GM21423 (cell line): ENCODE measurements around the gene INAFM2.

Source experiments
- ATAC-seq: cut with Tn5 transposase; IDR thresholded peaks from one replicate; pipeline ENCODE4 v1.9.1; 2021; ENCODE audit warnings: mild to moderate bottlenecking, moderate library complexity; ENCODE audit not compliant: unreplicated experiment

INAFM2 gene

DNA sequence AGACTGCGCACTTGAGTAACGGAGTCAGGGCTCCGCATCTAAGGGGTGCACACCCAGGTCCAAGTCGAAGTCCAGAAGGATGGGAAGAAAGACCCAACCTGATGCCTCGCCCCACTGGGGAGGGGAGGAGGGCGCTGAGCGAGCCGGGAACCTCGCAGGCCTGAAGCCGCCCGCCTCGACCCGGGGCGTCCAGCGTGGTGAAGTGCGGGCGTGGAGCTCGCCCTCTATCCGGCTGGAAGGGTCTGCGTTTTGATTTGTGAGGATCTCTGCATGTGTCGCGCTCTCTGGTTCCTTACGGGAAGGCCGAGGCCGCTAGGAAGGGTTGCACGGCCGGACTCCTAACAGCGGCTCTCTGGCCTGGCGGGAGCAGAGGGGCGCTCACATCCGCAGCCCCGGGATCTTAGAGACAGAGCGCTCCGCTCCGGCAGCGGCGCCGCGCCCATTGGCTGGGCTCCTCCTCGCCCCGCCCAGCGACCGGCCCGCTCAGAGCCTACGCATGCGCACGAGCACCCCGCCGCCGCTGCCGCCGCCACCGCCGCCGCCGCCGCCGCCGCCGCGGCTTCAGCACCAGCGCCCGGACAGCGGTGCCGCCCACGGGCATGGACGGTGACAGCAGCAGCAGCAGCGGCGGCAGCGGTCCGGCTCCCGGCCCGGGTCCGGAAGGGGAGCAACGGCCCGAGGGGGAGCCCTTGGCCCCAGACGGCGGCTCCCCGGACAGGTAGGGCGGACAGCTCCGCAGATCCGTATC lies 34.4 kb downstream of the INAFM2 start, which contains the start of gene DISP2:
Gene DISP2, plus strand, starts transcription at position 497 of the 748 bp plus-strand sequence. Its CDS starts 103 bp downstream, at position 600.
- peak; percentile 84 for ATAC-seq

DNA sequence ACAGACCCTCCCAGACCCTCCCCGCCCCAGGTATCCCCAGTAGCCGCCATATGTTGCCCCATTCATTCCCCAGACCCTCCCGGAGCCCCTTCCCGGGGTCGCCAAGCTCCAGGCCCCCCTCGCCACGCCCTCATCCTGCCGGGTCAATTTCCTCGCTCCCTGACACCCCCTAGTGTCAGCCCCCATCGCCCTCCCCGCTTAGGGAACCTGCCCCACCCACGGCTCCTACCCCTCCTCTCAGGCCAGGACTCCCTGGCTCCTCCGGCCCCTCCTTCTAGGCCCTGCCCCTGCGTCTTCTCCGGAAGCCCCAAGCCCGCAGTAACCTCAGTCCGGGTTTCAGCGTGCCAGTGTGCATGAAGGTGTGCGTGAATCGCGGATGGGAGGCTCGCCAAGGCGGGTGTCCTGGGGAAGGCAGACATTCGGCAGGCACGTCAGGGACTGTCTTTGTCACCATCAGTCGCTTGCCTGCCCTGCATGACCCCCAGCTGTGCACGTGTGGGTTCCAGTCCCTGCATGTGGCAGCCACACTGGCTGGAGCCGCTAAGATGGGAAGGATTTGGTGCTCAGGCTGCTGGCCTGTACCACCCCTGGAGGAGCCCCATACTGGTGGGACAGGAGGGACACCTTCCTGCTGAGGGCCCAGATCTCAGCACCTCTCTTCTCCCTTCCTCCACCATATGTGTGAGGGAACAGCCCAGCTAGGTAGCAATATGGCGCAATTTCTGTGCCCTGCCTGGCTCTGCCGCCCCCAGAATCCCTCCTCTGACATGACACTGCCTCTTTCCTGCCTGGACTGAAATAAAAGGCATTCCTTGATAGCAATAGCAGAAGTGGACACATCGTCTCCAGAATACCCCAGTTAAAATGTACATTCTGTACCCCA lies 35.2 kb downstream of the INAFM2 start:
- no peak for ATAC-seq

DNA sequence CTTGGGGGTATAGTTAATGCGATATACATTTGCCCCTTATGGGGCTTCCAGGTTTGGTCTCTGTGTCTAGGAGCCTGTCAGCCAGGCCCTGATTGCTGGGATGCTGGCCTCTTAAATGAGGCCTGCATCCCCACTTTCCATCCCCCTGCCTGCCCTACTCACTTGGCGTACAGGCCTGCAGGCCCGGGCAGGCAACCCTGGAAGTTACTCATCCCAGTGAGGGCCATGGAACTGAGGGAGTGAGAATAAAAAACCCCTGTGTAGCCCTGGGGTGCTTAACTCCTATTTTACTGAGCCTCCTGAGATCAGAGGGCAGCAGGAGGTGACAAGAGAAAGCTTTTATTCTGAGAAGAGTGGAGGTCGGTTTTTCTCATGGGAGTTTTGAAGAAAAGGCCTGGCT lies 36.5 kb downstream of the INAFM2 start:
- no peak for ATAC-seq

DNA sequence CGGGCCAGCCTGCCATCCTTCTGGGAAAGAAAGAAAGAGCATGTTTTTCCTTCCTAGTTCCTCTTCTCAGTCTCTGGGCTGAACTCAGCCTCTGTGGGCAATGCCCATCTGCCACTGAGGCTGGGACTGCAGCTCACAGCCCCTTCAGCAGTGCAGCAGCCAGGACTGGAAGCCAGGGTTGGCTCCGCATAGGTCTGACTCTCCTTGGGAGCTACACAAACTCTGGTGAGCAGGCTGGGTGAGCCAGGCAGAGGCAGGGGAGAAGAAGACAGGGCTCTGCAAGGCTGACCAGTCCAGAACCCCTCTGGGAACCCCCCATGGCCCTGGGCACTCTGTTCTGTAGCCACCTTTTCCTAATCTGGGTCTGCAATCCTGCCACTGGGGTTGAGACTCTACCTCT lies 38.1 kb downstream of the INAFM2 start:
- ATAC-seq = no peak

DNA sequence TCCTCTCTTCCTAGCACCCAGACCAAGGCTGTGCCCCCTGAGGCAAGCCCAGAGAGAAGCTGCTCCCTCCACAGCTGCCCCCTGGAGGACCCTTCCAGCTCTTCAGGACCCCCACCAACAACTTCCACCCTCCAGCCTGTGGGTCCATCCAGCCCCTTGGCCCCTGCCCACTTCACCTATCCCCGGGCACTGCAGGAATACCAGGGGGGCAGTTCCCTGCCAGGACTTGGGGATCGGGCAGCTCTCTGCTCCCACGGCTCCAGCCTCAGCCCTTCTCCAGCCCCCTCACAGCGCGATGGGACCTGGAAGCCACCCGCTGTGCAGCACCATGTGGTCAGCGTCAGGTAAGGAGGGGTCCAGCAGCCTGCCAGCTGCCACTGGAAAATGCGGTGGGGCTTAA lies 40.1 kb downstream of the INAFM2 start:
- ATAC-seq = no peak

DNA sequence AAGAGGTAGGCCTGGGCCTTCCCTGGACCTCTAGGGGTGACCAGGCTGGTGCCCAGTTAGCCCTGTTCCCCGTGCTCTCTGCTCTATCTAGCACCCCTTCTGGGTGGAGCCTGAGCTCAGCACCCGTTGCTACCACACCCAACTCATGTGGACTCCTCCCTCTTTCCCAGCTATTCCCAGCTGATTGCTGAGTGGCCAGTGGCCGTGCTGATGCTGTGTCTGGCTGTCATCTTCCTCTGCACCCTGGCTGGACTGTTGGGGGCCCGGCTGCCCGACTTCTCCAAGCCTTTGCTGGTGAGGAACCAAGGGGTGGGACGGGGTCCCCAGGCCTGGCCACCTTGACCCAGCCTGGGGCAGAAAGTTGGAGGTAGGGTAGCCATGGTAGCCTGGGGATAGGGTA lies 40.8 kb downstream of the INAFM2 start:
- no peak for ATAC-seq

DNA sequence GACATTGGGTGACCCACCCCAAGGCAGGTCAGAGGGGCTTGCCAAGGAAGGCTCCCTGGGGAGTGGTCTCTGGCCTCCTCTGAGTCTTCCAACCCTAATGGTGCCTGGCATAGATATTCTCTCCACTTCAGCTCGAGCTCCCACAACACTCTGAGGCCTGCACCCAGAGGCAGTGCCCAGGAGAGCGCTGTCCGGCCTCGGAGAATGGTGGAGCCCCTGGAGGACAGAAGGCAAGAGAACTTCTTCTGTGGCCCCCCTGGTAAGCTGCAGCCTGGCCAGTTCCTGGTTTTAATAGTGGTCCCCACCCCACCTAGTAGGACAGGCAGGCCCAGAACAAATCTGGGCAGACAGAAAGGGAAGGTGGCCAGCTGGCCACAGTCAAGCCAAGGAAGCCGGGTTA lies 41.5 kb downstream of the INAFM2 start:
- ATAC-seq = no peak

DNA sequence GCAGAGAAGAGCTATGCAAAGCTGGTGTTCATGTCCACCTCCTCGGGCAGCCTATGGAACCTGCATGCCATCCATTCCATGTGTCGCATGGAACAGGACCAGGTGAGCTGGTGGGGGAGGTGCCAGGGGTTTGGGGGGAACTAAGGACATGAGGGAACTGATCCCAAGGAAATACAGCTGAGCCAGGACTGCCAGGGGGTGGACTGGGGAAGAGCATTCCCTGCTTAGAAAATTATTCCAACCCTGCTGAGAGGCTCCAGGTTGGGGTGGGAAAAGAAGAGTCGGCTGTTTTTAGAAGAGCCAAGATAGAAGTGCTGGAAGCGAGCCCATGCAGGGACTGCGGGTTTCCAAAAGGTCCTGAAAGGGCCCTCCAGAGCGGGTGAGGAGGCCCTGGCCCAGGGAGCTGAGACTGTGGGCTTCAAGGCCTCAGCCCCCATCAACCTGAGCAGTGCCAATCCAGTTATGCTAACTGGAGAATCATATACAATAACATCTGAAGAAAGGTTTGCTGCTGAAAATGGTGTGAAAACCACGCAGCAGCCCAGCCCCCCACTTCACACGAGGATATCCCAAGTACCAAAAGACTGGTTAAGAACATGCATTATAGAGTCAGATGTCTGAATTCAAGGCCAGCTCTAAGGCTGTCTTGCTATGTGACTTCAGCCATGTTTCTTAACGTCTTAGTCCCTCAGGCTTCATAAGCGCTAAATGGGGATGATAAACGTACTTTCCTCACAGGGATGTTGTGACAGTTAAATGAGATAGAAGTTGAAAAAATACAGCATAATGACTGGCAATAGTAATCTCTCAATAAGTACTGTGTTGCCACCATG lies 42.3 kb downstream of the INAFM2 start:
- ATAC-seq = no peak

DNA sequence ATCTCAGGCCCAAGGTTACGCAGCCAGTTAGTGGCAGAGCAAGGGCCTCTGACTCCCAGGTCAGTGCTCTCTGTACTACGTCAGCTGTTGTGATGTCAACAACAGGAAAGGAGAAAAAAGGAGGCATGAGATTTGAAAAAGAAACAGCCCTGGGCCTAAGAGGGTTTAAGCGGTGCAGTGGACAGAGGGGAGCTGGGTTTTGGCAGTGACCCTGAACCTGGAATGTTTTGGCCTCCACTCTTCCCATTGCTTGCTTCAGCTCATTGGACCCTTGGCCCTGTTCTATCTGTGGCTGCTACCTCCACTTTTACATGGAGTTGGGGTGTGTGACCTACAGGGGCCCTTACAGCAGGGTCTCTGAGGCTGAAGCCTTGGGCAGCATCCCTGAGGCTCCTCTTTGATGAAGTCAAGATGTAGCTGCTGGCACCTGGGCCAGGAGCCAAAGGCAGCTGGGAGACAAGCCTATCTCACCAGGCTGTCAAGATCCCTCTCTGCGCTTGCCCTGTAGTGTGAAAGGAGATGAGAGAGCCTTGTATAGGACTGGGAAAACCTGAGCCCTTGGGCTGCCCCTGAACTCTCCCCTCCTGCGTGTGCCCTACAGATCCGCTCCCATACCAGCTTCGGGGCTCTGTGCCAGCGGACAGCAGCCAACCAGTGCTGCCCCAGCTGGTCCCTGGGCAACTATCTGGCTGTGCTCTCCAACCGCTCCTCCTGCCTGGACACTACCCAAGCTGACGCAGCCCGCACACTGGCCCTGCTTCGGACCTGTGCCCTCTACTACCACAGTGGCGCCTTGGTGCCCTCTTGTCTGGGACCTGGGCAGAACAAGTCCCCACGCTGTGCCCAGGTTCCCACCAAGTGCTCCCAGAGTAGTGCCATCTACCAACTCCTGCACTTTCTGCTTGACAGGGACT lies 43.2 kb downstream of the INAFM2 start:
- no peak for ATAC-seq

DNA sequence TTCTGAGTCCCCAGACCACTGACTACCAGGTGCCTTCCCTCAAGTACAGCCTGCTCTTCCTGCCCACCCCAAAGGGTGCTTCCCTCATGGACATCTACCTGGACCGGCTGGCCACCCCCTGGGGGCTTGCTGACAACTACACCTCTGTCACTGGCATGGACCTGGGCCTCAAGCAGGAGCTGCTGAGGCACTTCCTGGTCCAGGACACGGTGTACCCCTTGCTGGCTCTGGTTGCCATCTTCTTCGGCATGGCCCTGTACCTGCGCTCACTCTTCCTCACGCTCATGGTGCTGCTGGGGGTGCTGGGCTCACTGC lies 43.8 kb downstream of the INAFM2 start:
- no peak for ATAC-seq

DNA sequence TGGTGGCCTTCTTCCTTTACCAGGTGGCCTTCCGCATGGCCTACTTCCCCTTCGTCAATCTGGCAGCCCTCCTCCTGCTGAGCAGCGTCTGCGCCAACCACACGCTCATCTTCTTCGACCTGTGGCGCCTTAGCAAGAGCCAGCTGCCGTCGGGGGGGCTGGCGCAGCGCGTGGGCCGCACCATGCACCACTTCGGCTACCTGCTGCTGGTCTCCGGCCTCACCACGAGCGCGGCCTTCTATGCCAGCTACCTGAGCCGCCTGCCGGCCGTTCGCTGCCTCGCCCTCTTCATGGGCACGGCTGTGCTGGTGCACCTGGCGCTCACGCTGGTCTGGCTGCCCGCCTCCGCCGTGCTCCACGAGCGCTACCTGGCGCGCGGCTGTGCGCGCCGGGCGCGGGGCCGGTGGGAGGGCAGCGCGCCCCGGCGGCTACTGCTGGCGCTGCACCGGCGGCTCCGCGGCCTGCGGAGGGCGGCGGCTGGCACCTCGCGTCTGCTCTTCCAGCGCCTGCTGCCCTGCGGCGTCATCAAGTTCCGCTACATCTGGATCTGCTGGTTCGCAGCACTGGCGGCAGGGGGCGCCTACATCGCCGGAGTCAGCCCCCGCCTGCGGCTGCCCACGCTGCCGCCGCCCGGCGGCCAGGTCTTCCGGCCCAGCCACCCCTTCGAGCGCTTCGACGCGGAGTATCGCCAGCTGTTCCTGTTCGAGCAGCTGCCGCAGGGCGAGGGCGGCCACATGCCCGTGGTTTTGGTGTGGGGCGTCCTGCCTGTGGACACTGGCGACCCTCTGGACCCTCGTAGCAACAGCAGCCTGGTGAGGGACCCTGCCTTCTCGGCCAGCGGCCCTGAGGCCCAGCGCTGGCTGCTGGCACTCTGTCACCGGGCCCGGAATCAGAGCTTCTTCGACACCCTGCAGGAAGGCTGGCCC lies 44.5 kb downstream of the INAFM2 start:
- ATAC-seq = peak; percentile 80

DNA sequence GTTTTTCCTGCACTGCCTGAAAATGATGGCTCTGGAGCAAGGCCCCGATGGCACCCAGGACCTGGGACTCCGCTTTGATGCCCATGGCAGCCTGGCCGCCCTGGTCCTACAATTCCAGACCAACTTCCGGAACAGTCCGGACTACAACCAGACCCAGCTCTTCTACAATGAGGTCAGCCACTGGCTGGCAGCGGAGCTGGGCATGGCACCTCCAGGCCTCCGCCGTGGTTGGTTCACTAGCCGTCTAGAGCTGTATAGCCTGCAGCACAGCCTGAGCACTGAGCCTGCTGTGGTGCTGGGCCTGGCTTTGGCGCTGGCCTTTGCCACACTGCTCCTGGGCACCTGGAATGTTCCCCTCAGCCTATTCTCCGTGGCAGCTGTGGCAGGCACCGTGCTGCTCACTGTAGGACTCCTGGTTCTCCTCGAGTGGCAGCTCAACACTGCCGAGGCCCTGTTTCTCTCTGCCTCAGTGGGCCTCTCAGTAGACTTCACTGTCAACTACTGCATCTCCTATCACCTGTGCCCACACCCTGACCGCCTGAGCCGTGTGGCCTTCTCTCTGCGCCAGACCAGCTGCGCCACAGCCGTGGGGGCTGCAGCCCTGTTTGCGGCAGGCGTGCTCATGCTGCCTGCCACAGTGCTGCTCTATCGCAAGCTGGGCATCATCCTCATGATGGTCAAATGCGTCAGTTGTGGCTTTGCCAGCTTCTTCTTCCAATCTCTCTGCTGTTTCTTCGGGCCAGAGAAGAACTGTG lies 45.4 kb downstream of the INAFM2 start:
- no peak for ATAC-seq

DNA sequence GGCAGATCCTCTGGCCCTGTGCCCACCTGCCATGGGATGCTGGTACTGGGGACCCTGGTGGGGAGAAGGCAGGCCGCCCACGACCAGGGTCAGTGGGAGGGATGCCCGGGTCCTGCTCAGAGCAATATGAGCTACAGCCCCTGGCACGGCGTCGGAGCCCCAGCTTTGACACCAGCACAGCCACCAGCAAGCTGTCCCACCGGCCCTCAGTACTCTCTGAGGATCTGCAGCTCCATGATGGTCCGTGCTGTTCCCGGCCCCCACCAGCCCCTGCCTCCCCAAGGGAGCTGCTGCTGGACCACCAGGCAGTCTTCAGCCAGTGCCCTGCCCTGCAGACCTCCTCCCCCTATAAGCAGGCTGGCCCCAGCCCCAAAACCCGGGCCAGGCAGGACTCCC lies 46.0 kb downstream of the INAFM2 start:
- ATAC-seq = no peak

DNA sequence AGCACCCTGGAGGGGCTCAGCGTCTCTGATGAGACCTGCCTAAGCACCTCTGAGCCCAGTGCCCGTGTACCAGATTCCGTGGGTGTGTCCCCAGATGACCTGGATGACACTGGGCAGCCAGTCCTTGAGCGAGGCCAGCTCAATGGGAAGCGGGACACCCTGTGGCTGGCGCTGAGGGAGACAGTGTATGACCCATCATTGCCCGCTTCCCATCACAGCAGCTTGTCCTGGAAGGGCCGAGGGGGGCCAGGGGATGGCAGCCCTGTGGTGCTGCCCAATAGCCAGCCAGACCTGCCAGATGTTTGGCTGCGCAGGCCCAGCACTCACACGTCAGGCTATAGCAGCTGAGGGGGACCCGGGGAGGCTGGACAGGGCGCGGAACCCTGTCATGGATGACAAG lies 46.5 kb downstream of the INAFM2 start:
- no peak for ATAC-seq

DNA sequence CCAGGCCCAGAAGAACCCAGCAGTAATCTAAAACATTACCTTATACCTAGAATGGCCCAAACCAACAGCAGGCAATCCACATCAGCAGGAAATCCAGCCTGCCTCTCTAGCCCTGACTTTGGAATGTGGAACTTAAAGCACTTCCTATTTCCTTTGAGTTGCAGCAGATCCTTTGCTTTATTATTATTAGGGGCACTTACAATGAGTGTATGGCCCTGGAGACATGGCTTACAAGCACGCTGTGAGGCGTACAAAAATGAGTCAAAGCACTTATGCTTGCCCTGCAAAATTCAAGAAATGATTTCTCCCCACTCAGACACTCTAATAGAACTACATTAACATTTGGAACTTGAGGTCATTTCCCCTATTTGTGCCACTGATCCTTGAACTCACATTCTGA lies 49.5 kb downstream of the INAFM2 start:
- ATAC-seq = no peak
